ENCODE measurements around the gene ANAPC16.
"Not testable (repeated sequence)": the region's sequence is repeated elsewhere in the genome, so short reads cannot be mapped to it uniquely, and the experiment has no call there.

The ANAPC16 gene

DNA sequence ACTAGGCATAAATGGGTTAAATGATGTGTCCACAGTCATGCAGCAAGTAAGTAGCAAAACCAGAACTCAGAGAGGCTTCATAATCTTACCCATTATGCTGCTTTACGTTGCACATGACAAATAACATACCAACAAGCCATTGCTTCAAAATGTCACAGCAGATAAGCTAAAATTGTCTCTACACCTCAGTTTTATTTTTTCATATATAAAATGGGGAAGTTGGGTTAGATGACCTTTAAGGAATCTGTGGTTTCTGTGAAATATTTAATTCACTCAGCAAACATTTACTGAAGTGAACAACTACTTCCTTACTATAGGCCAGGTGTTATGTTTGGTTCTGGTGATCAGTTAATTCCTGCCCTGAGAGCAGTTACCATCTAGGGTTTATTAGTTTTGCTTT lies 2.5 kb downstream of the ANAPC16 start:
- DNase-seq: no peak

DNA sequence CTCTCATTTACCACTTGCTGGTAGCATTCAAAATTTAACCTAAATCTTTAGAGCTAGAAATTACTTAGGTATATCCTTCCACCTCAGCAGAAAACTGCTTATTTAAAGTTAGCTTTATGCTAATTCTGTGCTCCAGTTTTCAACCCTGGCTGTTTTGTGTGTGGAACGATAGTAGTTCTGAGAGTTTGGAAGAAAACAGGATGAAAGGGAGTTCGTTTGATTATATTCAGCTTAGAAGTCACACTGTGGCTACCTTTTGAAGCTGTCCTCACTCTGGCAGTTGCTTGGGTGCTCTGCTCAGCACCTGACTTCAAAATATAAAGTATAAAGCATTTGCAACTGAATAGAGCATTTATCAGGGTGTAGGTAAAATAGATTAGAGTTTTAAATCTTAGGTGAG lies 2.9 kb downstream of the ANAPC16 start:
- DNase-seq: no peak

DNA sequence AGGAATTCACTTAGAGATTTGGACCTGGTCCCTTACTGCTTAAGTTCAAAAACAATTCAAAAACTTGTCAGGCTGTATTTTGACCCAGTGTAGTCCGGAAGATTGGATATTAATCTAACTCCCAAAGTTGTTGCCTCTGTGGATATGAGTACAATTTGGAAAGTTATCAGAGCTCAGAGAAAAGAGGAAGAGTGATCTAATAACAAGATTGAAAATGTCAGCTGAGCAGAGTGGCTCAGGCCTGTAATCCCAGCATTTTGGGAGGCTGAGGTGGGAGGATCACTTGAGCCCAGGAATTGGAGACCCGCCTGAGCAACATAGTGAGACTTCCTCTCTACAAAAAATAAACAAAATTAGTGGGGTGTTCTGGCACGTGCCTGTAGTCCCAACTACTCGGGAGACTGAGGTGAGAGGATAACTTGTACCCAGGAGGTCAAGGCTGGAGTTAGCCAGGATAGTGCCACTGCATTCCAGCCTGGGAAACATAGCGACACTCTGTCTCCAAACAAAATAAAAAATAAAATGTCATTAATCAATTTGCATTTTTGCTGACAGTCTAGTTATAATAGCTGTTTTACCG lies 3.5 kb downstream of the ANAPC16 start:
- DNase-seq: no peak

DNA sequence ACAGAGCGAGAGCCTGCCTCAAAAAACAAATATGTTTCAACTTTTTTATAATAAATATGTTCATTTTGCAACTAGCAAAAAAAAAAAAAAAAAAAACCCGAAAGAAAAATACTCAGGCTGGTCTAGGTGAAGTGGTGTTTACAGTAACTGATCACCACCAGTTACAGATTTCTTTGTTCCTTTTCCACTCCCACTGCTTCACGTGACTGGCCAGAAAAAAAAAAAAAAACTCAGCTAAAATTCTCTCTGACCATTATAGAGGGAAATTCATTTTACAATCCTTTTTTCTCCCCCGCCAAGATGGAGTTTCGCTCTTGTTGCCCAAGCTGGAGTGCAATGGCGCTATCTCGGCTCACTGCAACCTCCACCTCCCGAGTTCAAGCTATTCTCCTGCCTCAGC lies 4.8 kb downstream of the ANAPC16 start:
- DNase-seq: no peak

DNA sequence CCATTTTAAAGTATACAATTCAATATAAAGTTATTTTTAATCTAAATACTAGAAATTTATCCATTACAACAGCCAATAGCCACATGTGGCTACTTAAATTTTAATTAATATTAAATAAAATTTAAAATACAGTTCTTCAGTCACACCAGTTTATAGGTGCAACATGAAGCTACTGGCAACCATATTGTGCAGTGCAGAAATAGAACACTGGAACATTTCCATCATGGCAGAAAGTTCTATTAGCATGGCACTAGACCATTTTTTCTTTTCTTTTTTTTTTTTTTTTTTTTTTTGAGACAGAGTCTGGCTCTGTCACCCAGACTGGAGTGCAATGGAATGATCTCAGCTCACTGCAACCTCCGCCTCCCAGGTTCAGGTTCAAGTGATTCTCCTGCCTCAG lies 5.5 kb downstream of the ANAPC16 start:
- no peak for DNase-seq

DNA sequence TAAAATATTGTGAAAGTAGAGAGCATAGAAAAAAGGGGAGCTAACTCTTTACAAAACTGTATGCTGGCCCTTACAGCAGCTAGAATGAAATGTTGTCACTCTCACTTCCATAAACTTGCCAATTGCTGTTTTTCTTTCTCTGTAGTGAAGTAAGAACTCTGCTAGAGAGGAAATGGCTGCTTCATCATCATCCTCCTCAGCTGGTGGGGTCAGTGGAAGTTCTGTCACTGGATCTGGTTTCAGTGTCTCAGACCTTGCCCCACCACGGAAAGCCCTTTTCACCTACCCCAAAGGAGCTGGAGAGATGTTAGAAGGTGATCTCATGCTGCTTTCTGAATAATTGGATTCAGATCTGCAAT lies 7.9 kb downstream of the ANAPC16 start:
- DNase-seq: no peak

DNA sequence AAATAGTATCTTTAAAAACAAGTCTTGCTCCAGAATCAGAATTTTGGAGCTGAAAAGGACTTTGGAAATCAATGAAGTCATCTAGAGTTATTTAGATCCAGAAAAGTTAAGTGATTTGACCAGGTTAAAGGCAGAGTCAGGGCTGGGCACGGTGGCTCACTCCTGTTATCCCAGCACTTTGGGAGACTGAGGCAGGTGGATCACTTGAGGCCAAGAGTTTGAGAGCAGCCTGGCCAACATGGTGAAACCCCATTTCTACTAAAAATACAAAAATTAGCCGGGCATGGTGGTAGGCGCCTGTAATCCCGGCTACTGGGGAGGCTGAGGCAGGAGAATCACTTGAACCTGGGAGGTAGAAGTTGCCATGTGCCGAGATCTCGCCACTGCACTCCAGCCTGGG lies 8.4 kb downstream of the ANAPC16 start:
- not testable (repeated sequence) for DNase-seq

DNA sequence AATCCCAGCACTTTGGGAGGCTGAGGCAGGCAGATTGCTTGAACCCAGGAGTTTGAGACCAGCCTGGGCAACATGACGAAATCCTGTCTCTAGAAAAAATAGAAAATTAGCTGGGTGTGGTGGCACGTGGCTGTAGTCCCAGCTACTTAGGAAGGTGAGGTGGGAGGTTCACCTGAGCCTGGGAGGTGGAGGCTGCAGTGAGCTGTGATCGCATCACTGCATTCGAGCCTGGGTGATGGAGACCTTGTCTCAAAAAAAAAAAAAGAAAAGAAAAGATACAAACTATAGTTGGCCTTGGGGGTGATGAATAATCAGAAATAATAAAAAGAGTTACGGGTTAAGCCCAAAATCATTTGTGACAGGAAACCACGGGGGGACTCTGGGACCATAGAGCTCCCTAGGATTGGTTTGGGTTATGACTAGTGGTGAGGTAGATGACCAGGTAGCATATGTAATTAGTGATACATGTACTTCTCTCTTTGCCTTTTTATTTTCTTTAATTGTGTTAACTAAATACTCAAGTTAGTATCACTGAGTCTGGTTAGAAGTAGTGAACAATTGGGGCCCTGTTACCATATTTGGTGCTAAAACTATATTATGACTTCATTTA lies 10.7 kb downstream of the ANAPC16 start:
- no peak for DNase-seq

DNA sequence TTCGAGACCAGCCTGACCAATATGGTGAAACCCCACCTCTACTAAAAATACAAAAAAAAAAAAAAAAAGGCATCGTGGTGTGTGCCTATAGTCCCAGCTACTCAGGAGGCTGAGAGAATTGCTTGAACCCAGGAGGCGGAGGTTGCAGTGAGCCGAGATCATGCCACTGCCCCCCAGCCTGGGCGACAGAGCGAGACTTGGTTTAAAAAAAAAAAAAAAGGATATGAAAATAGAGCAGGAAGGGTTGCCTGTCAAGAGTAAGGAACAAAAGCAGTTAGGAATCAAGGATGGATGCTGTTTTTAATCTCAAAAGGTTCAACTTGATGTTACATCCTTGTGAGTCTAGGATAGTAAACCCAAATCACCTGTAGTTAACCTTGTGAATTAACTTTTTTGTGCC lies 12.0 kb downstream of the ANAPC16 start:
- no peak for DNase-seq

DNA sequence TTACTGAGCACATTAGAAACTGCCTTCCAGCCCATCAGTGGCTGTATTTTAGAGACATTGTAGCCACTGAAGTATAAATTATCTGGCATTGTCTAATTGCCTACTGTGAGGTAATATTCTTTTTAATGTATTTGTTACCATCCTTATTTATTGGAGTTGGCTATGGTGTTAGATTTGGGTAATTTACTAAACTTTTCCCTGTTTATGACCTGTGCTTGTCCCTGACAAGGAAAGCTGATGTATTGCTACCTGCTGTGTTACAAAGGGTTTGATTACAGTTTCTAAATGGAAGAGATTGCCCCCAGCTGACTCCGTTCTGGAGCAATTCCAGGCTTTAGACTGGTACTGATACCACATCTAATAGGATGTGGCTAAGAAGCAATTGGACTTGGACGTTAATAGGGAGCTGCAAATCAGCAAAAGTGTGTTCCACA lies 12.5 kb downstream of the ANAPC16 start:
- DNase-seq: no peak

DNA sequence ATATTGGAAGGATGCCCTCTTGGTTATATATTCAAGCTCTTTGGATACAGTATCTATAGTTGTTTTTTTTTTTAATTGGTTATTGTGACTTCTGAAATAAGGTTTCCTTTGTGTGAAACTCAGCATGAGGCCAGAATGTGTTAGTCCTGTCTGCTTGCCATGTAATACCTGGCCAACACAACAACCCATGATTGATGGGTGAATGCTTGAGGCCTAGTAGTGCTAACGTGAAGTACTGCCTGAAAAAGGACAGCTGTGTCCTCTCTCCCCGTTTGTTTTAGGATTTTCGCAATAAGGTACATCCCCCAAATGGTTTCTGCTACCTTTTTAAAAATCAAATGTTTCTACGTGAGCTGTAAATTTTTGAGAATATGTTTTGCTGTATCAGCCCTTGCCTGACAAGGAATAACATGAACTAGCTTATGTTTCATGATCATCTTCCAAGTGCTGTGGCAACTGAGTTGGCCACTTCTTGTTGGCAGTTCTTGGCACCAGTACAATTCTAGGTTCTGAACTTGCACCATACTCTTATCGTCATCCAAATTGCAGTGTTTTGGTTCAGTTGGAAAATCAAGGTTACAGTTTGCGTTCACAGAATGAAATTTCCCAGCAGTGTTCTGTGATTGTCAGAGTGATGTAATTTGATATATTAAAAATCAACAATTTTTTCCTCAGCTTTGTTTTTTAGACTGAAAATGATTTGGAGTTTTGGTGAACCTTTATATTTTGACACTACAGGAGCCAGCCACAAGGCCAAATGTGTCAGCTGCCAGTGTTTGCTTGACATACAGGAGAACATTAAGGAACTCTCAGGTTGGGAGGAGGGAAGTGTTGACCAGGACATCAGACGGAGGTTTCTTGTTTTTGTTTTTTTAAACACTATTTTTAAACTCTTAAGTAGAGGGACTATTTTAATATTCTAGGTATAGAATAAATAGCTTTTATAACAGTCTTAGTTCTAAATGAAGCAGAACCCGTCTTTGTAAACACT lies 13.7 kb downstream of the ANAPC16 start:
- DNase-seq: peak in 1 of 14 donors; percentile 31

DNA sequence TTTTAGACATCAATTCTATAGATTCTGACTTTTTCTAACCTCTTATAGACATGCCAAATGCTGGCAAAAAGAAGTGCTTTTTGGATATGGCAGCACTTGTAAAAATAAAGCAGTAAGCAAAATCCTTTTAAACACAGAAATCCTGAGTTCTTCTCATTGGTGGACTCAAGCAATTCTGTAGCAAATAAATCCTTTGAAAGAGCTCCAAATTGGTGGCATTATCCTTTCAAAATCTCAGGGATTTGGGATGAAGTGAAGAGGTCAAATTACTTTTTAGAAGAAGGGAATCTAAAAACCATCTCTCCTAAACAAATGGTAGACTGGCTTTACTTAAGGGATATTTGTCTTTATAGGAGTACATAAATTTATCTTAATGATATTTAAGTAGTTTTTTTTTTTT lies 17.8 kb downstream of the ANAPC16 start:
- DNase-seq: no peak

DNA sequence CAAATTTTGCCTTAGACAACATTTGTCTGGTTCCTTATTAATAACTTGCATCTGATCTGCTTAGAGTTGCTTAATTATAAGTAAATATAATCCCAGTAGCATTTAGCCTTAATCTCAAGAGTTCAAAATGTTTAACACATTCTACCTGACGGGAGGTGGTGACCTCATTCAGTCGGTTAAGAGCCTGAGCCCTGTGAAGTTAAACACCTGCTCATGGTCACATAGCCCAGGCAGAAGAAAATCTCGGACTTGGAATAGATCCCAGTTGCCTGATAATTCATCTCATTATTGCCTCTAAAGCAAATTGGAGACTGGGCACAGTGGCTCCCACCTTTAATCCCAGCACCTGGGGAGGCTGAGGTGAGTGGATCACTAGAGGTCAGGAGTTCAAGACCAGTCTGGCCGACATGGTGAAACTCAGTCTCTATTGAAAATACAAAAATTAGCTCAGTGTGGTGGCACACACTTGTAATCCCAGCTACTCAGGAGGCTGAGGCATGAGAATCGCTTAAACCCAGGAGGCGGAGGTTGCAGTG lies 18.8 kb downstream of the ANAPC16 start:
- no peak for DNase-seq

DNA sequence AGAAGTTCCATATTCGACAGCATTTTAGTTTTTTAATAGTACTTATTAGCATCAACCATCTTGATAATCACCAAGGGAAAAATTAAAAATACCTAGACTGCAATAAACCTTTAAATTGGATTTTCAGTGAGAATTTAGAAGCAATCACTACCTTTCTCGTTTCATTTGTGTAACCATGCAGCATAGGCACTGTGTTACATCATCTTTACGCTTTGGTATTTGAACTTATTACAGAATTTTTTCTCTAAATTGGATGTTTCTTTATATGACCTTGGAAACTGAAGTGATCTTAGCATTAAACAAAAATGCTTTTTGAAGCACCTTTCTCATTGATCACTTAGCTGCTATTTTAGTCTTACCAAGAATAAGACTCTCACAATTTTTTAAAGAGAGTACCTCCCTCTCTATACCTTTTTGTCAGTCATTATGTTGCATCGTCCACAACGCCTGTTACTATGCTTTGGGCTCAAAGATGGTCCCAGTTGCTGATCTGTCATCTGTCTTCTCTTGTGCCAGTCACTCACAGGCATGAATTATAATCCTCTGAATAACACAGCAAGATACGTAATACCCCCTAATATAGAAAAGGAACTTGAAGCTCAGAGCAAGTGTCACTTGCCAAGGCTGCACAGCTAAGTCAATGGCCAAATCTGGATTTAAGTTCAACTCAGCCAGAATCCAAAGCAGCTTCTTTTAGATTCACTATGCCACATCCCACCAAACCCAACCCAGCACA lies 19.9 kb downstream of the ANAPC16 start:
- no peak for DNase-seq

DNA sequence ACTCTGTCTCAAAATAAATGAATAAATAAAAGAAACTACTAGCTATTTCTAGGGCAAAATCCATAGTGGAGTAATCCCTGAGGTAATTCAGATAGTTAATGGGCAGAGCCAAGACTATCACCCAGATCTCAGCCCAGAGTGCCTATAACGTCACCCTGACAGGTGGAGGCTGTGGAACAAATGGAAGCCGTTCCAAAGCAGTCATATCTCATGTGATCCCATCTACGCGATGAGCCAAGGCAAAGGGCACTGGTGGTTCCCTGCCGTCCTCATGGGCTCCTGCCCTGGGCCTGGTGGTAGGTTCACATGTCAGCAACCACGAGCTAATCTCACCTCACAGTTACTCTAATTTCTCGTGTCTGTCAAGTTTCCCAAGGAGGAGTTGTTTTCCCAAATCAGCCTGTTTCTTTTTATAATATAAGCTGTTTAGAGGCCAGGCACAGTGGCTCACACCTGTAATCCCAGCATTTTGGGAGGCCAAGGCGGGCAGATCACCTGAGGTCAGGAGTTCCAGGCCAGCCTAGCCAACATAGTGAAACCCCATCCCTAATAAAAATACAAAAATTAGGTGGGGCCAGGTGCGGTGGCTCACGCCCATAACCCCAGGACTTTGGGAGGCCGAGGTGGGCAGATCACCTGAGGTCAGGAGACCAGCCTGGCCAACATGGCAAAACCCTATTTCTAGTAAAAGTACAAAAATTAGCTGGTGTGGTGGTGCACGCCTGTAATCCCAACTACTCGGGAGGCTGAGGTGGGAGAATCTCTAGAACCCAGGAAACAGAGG lies 22.8 kb downstream of the ANAPC16 start:
- DNase-seq: peak in 1 of 14 donors; percentile 71

DNA sequence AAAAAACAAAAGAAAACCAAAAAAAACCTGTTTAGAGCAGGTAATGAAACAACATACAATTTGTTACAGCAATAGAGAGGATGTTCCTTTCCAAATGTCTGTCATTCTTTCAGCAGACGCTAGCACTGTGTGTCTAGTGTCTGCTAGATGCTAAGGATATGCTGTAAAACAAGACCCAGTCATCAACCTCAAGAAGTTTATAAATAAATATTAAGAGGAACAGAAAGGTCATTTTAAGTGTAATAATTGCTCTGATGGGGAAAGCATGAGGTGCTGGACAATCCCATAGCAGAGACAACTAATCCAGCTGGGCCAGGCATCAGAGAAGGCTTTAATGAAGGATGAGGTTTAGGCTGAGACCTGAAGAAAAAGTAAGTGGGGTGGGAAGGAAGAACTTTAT lies 23.6 kb downstream of the ANAPC16 start:
- DNase-seq: no peak

DNA sequence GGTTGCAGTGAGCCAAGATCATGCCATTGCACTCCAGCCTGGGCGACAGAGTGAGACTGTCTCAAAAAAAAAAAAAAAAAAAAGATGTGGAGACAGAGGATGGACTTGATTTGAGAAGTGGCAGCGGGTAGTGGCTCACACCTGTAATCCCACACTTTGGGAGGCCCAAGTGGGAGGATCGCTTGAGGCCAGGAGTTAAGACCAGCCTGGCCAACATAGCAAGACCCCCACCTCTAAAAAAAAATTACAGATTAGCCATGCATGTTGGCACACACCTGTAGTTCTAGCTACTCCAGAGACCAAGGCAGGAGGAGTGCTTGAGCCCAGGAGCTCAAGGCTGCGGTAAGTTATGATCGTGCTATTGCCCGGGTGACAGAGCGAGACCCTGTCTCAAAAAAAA lies 24.6 kb downstream of the ANAPC16 start:
- no peak for DNase-seq

DNA sequence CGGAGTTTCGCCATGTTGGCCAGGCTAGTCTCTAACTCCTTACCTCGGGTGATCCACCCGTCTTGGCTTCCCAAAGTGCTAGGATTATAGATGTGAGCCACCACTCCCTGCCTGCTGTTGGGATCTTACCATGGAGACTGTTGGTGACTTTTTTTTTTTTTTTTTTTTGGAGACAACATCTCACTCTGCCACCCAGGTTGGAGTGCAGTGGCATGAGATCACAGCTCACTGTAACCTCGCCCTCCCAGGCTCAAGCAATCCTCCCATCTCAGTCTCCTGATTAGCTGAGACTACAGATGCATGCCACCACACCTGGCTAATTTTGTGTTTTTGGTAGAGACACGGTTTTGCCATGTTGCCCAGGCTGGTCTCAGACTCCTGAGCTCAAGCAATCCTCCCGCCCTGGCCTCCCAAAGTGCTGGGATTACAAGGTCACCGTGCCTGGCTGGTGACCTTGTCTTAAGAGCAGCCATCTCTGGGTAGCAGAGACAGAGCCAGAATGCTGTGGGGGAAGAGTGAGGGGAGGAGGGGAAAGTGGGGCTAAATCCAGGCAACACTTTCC lies 26.0 kb downstream of the ANAPC16 start:
- no peak for DNase-seq

DNA sequence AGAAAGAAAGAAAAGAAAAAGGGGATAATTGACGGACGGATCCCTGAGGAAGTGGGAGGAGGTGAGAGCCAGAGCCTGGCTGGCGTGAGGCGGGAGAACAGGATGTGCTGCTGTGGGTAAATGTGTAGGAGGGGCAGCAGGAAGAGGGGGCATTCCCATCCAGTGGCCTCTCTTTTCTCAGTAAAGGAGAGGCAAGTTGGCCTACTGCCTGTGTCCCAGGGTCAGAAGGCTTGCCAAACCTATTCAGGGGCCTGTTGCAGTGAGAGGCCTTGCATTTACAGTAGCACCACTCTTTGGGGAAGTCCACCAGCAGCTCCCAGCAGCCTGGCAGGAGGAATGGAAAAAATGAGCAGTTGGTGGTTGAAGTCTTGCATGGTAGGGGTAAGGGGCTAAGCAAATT lies 26.9 kb downstream of the ANAPC16 start:
- peak in 6 of 14 donors; percentile 31 to 69 (median 36) for DNase-seq

DNA sequence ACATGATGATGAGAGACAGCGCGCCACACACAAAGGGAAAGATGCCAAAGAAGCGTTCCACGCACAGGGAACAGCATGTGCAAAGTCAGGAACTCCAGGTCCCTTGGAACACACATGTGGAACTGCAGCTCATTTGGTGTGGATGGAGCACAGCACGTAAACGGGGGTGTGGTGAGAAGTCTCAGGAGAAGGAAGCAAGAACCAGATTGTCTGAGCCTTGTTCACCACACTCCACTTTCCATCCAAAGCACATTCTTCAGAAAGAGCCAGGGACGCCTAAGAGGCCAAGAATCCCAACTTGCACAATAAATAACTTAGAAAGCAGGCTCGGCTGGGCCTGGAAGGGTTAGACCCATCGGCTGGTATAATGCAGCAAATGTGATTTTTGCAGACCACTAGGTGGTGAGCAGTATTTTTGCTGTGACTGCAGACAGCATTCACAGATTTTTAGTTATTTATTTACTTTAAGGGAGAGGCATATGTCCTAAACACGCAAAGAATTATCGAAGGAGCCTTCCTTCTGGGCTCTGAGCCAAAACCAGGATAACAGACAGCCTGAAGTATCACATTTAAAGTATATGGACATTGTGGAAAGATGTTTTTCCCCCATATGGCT lies 28.1 kb downstream of the ANAPC16 start:
- DNase-seq: peak in 1 of 14 donors; percentile 28

DNA sequence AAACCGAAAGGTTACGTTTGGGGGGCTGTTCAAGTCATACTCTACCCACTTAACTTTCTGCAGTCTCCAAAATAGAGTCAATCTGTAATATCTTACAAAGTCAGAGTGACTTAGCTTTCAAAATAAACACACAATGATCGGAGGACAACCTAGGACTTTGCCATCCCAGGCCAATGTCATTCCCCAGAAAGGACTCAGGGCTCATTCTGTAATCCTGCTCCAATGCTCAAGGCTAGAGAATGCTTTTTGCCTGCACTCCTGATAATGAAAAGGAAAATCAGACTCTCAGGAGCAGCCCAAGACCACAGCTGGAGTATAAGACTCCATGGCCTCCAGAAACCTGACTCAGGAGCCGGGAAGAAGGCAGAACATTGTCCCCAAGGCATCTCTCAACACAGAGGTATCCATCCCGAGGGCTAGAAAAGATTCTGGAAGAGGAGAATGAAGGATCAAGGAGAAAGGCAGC lies 28.8 kb downstream of the ANAPC16 start:
- no peak for DNase-seq

Measured in C1 segment of cervical spinal cord (tissue), 14 donors.